Mucosa of gallbladder (tissue), 1 donor: ENCODE results near the gene CTCF. TPM values are rescaled to one million over a fixed set of nuclear protein-coding genes. Genes with fewer than 3 reads are reported as not detected.
"Not testable (repeated sequence)": the region's sequence is repeated elsewhere in the genome, so short reads cannot be mapped to it uniquely, and the experiment has no call there.

Experiments
- DNase-seq: peaks from one replicate; pipeline ENCODE4 v3.0.0-alpha.2; 2020; ENCODE audit warnings: low spot score
- total RNA-seq: library from RNA; stranded (reverse); gene quantifications from one replicate; pipeline ENCODE4 v1.2.1, GENCODE V29; 2021
- donor health status: DM: no; HTN: no; CAD: no.

Gene CTCF, protein sequence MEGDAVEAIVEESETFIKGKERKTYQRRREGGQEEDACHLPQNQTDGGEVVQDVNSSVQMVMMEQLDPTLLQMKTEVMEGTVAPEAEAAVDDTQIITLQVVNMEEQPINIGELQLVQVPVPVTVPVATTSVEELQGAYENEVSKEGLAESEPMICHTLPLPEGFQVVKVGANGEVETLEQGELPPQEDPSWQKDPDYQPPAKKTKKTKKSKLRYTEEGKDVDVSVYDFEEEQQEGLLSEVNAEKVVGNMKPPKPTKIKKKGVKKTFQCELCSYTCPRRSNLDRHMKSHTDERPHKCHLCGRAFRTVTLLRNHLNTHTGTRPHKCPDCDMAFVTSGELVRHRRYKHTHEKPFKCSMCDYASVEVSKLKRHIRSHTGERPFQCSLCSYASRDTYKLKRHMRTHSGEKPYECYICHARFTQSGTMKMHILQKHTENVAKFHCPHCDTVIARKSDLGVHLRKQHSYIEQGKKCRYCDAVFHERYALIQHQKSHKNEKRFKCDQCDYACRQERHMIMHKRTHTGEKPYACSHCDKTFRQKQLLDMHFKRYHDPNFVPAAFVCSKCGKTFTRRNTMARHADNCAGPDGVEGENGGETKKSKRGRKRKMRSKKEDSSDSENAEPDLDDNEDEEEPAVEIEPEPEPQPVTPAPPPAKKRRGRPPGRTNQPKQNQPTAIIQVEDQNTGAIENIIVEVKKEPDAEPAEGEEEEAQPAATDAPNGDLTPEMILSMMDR
- total RNA-seq = 39.8 TPM

GRCh38 chr16:67562526-67562917, at the start of gene CTCF:
CTCF (plus strand) TSS chr16:67562526; CDS start chr16:67610833, 48,307 bp downstream.
- DNase-seq = peak; percentile 78

DNA sequence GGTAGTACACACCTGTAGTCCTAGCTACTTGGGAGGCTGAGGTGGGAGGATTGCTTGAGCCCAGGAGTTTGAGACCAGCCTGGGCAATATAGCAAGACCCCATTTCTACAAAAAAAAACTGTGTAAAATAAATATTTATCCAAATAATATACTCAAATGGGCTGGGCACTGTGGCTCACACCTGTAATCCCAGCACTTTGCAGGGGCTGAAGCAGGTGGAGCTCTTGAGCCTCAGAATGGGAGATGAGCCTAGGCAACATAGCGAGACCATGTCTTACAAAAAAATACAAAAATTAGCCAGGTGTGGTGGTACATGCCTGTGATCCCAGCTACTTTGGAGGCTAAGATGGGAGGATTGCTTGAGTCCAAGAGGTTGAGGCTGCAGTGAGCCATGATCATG, 48.4 kb upstream of the CTCF start:
- not testable (repeated sequence) for DNase-seq

DNA sequence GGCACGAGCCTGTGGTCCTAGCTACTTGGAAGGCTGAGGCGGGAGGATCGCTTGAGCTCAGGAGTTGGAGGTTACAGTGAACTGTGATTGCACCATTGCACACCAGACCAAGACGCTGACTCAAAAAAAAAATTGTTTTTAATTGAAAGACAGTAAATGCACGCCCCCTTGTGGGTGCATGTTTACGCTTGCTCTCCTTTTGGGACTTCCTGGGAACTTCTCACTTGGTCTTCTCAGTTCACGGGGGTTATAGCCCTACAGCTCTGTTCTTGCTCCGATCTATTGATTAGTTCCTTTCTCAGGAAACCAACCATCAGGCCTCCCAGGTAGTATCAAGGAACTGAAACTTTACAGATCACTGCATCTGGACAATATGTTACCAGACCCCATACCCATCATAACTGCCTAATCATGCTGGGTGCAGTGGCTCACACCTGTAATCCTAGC, 47.9 kb upstream of the CTCF start:
- DNase-seq = peak; percentile 87

DNA sequence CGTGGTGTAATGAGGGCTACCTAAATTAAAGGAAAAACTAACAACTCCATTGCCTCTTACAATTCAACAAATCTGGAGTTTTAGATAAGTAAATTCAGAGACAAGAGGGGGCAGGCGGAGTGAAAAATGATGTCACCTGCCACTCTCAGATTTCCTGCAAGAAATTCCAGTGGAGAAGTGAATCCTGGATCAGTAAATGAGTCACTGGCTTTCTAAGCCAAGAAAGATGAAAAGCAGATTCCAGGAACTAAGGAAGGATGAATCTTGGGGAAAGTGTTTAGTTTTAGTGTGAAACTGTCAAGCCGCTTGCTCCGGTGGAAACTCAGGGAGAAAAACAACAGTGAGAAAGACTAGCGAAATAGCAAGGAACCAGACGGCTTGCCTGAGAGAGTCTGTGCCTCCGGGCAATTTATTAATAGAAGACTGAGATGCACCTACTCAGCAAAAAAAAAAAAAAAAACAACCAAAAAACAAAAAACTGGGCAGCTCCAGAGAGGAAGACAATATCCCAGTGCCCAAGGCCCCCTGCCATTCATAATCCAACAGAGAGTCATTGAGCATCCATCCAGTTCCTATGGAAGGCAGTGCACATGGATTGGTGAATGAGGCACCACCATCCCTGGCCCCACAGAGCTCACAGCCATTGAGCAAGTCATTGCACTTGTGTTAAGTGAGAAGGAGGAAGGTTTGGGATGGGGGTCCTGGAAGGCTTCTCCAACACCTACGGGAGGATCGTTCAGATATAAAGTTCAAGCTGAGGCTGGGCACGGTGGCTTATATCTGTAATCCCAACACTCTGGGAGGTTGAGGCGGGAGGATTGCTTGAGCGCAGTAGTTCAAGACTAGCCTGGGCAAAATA, 45.8 kb upstream of the CTCF start:
- no peak for DNase-seq

- DNase-seq = no peak
Observed at GRCh38 chr16:67517155-67517445, 45.2 kb upstream of the CTCF start.

- no peak for DNase-seq
Observed at GRCh38 chr16:67517661-67518423, 44.5 kb upstream of the CTCF start.

DNA sequence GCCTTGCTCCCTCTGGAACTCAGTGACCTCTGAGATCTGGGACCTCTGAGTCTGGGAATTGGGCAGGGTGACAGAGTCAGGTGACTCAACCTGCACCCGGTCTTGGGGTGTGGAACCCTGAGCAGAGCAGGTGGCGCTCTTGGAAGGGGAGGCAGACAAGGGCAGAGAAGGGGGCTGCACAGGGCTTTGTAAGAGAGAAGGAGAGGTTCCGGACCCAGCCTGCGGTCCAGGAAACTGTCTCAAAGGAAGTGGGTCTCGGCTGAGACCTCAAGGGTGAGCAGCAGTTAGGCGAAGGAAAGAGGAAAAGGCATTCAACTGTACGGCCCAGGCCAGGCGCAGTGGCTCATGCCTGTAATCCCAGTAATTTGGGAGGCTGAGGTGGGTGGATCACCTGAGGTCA, 43.6 kb upstream of the CTCF start:
- DNase-seq = no peak

DNA sequence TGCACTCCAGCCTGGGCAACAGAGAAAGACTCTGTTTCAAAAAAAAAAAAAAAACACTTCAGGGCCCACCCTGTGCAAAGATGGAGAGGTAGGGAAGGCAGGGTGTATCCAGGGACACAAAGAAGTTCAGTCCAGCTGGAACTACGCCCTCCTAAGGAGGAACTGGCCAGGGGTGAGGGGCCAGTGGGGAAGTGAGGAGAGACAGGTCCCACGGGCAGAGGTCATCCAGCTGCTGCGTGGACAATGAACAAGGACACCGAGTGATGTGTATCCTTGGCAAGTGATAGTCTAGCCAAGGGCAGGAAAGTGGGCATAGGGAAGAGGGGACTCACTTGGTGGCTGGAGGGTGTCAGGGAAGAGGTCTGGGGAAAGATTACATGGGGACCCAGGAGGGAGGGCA, 43.1 kb upstream of the CTCF start:
- no peak for DNase-seq

DNA sequence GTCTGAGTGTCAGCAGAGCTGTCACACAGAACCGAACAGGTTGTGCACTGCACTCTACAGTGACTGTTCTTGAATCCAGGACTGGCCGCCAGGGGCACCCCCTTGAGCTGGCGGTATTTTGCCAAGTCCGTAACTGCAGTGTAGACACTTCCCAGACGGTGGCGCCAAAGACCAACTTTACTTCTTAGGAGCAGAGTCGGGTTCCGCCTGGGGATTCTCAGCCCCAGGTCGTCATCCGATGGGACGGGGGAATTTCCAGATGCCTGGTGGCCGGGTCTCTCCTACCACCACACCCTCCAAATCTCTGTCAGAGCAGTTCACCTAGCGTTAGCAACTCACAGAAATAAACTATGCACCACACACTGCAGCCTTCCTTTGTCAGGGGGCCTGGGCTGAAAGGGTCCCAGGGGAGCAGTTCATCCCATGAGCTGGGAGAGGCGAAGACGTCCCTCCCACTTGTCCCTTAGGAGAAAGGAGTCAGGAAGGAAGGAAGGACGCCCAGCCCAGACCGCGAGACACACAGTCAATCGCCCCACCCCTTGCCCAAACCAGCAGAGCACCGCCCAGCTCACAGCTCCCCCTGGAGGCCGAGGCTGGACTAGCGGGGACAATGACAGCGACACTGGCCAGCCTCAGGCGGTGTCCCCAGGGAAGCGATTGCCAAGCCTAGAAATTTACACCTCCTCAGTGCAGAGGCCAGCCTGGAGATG, 41.1 kb upstream of the CTCF start:
- peak; percentile 97 for DNase-seq

- DNase-seq = no peak
Observed at GRCh38 chr16:67525176-67525860, 37.0 kb upstream of the CTCF start.

- DNase-seq = no peak
Observed at GRCh38 chr16:67526149-67526791, 36.1 kb upstream of the CTCF start.

DNA sequence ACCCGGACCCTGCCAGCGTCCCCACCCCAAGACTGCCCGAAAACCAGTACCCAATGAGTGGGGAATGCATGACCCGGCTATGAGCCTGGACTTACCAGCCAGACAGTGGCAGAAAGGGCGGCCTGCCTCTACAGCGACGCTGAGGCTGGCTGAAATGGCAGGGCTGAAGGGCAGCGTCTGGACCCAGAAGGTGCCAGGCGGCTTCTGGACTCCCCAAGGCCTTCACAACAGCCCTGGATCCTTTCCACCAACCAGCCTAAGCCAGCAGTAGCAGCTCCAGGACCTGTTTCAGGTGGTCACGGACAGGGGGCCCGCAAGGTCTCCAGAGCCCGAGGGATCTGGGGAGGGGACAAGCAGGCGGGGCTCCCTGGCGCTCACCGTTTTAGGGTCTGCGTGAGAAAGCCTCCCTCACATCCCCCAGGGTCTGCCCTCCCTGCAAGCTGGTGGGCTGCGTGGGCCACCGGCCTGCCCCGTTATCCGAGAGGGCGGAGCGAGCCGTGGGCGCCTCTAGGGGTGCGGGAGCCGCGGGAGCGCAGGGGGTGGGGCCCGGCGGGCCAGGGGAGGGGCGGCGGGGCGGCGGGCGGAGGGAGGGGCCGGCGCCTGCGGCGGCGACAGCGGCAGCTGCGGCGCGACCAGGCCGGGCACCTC, 34.0 kb upstream of the CTCF start, which contains the start of gene RIPOR1:
Gene RIPOR1 (plus strand): TSS at position 608 of the 648 bp plus-strand sequence. CDS start 9,618 bp downstream, outside the sequence.
- DNase-seq = no peak

DNA sequence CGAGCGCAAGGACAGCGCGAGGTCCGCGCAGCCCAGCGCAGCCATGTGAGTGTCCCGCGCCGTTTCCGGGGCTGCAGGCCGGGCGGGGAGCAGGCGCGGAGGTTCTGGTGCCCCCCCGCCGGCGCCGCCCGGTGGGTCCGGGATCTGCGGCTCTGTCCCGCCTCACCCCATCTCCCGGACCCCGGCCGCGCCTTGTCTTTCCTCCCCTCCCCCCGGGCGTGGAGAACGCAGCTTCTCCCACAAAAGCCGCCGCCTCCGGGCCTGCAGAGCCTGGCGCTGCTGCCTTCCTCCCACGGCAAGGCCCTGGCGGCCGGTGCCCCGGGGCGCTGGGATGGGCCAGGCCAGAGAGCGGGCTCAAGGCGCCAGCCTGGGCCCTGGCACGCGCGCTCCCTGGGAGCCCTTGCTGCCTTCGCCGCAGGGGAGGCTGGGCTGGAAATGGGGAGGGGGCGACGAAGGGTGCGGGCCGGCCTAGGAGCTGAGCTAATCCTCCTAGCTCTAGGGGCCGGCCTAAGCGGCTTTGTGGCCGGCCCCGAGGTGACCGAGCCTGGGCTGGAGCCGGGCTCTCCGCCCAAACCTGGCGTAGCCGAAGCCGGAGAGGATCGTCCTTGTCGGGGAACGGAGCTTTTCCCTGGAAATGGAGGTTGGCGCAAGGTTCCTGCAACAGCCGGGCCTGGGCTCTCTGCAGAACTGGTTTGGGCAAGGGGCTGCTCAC, 33.3 kb upstream of the CTCF start:
- no peak for DNase-seq

DNA sequence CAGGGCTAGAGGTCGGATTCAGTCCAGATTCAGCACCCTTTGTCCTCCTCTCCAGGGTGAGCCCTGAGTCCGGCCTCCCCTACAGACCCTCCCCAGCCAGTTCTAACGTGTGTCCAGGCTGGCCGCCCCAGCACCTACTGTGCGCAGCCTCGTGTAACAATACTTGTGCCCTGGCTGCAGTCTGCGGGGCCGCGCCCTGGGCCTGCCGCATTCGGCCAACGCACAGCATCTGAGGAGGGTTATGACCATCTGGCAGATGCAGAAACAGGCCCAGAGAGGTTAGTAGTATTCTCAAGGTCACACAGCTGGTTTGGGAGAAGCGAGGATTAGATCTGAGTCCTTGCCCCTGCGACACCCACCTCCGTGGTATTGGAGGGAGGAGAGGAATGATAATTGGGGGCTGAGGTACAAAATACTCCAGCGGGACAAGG, 32.7 kb upstream of the CTCF start:
- no peak for DNase-seq

DNA sequence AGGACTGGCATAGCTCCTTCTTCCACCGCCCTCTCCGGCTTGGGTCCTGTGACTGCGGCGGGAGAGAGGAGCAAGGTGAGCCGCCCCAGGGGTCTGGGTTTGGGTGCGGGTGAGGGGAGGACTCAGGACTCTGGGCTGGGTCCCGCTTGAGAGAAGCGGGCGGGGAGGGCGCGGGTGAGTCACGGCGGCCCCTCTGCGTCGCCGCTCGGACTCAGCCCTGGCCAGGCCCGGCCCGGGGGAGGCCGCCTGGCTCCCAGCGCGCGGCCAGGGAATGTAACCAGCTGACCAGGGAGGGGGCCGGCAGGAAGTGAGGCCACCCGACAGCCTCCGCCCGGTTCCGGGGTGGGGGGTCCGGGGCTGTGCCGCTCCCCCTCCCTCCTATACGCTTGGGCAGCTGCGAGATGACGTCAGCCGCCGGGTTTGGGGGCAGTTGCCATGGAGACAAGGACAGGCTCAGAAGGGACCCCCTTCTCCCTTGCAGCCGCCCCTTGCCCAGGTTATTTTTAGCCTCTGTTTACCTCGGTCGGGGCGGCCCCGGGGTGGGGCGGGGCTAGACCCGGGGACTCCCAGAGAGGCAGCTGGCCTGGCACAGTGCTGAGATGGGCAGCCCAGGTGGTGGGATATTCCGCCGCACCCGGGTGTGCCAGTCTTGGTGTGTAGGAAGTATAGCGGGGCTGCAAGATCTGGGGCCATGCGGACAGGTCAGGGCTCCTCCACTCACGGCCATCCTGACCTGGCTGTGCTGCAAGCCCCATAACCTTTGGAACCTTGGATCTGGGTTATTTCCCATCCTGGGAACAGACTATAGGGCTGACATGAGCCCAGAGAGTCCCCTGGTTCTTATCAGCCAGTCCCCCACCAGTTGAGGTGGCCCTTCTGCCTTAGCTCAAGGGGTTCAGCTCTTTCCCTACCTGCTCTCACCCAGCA, 32.0 kb upstream of the CTCF start:
- peak; percentile 59 for DNase-seq

- DNase-seq = no peak
Observed at GRCh38 chr16:67531247-67531646, 31.1 kb upstream of the CTCF start.

DNA sequence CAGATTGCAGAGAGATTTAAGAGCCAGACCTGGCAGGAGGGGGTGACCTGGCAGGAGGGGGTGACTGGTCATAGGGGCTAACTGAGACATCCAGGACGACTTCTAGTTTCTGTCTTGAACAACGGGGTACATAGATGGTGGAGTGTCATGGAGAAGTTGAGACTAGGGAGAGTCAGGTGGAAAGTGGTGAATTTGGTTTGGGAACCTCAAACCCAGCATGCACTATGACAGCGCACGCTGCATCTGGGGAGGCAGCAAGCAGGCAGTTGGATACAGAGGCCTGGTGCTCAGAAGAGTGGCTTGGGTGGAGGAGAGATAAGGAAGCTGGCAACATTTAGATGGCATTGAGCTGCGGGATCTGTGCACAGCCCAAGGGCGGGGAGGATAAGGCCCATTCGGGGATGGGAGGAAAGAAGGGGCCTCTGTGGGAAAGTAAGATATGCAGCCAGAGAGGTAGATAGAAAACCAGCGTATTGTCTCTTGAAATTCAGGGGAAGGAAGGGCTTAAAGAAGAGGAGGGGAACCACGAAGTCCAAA, 29.2 kb upstream of the CTCF start:
- no peak for DNase-seq
